A549 (cell line): ENCODE results near the gene ZDHHC17. TPM values are rescaled to one million over a fixed set of nuclear protein-coding genes. Genes with fewer than 3 reads are reported as not detected.

ENCODE experiments used
- ATAC-seq, 2 experiments: fragments of 200-7000 bp in 1 of 2; fragments of >200 bp in 1 of 2; cut with Nextera tagmentation in 1 of 2; cut with Tn5 transposase in 1 of 2; 3 replicates each; pipeline versions ENCODE4 v1.8.0 to v1.9.1; 2018 to 2020; ENCODE audit warnings: mild to moderate bottlenecking in 1 of 2, moderate library complexity in 1 of 2
- CTCF ChIA-PET: fragments of 300-600 bp; sonication (Branson Sonifier 250); formaldehyde crosslinking; extraction: SDS; loops from one replicate; lab custom pipeline; 2021; ENCODE audit warnings: antibody characterized with exemption, inconsistent platforms; lab: Yijun Ruan, JAX
- POLR2A ChIA-PET: fragments of 350-600 bp; formaldehyde crosslinking; extraction: SDS; loops from one replicate; lab custom pipeline; 2021; ENCODE audit warnings: antibody characterized with exemption, inconsistent platforms; lab: Yijun Ruan, JAX
- DNase-seq, 2 experiments: peaks; one replicate each; pipeline versions ENCODE4 v3.0.0 to v3.0.0-alpha.2; 2011 to 2016; ENCODE audit warnings: low read depth in 1 of 2, low spot score in 1 of 2
- FAIRE-seq: peaks from 2 replicates; lab custom pipeline; 2011; peaks lifted over from hg19 to GRCh38; lab: Jason Lieb, UNC
- H3K27ac ChIP-seq, 2 experiments: fragments of >200 bp; sonication (Bioruptor Twin); formaldehyde crosslinking; 3 replicates each; pipeline ENCODE4 v1.5.1; 2016 to 2017
- H3K4me1 ChIP-seq: fragments of >200 bp; sonication (Bioruptor Twin); formaldehyde crosslinking; 3 replicates; pipeline ENCODE4 v1.6.1; 2016
- H3K4me2 ChIP-seq: fragments of >200 bp; sonication (Bioruptor Twin); formaldehyde crosslinking; 3 replicates; pipeline ENCODE4 v1.6.1; 2016
- H3K4me3 ChIP-seq: fragments of >200 bp; sonication (Bioruptor Twin); formaldehyde crosslinking; 3 replicates; pipeline ENCODE4 v1.5.1; 2016
- H3K9me3 ChIP-seq: fragments of >200 bp; sonication (Bioruptor Twin); formaldehyde crosslinking; 3 replicates; pipeline ENCODE4 v1.6.1; 2016
- BHLHE40 ChIP-seq: IDR thresholded peaks from 2 replicates; pipeline ENCODE4 v1.6.1; 2012; ENCODE audit warnings: low read depth, low read length, inconsistent platforms
- CBX2 ChIP-seq: fragments of 200-600 bp; sonication (generic); IDR thresholded peaks from 2 replicates; pipeline ENCODE4 v1.6.1; 2016; ENCODE audit warnings: low read depth, mild to moderate bottlenecking, borderline replicate concordance
- CEBPB ChIP-seq, 2 experiments: fragments of >200 bp in 1 of 2; sonication (Bioruptor Twin) in 1 of 2; formaldehyde crosslinking in 1 of 2; IDR thresholded peaks; 2 replicates each; pipeline ENCODE4 v1.6.1; 2012 to 2016
- EHMT2 ChIP-seq: fragments of 200-600 bp; sonication (generic); IDR thresholded peaks from 2 replicates; pipeline ENCODE4 v1.6.1; 2016; ENCODE audit warnings: antibody characterized with exemption, low read depth, mild to moderate bottlenecking, moderate library complexity
- EP300 ChIP-seq, 2 experiments: fragments of >200 bp; sonication (Bioruptor Twin); formaldehyde crosslinking; IDR thresholded peaks; 2 replicates in 1 of 2; 3 replicates in 1 of 2; pipeline ENCODE4 v1.6.1; 2016 to 2017
- ESRRA ChIP-seq: fragments of 150-350 bp; IDR thresholded peaks from 2 replicates; pipeline ENCODE4 v1.6.1; 2014; ENCODE audit warnings: mild to moderate bottlenecking, low read length, borderline replicate concordance
- FOSB ChIP-seq: fragments of 250-450 bp; sonication (Bioruptor Pico); IDR thresholded peaks from 2 replicates; pipeline ENCODE4 v1.5.0; 2020; ENCODE audit warnings: mild to moderate bottlenecking, moderate library complexity
- FOXS1 ChIP-seq: fragments of 250-450 bp; sonication (Bioruptor Pico); IDR thresholded peaks from 2 replicates; pipeline ENCODE4 v1.5.0; 2020; ENCODE audit warnings: mild to moderate bottlenecking, moderate library complexity
- GATA3 ChIP-seq: IDR thresholded peaks from 2 replicates; pipeline ENCODE4 v1.6.1; 2012; ENCODE audit warnings: borderline replicate concordance
- KDM1A ChIP-seq: fragments of 200-600 bp; sonication (generic); IDR thresholded peaks from 2 replicates; pipeline ENCODE4 v1.6.1; 2016; ENCODE audit warnings: low read depth, mild to moderate bottlenecking
- KDM5A ChIP-seq: fragments of 200-600 bp; sonication (generic); IDR thresholded peaks from 2 replicates; pipeline ENCODE4 v1.6.1; 2016; ENCODE audit warnings: antibody characterized with exemption, mild to moderate bottlenecking
- MAZ ChIP-seq: fragments of 150-350 bp; IDR thresholded peaks from 2 replicates; pipeline ENCODE4 v1.6.1; 2014; ENCODE audit warnings: antibody characterized with exemption, low read depth, low read length, borderline replicate concordance
- NFE2L2 ChIP-seq: fragments of 150-350 bp; conservative IDR thresholded peaks from 2 replicates; pipeline ENCODE4 v1.6.1; 2014; ENCODE audit warnings: low read length
- NPAS2 ChIP-seq: fragments of 250-450 bp; sonication (Bioruptor Pico); IDR thresholded peaks from 2 replicates; pipeline ENCODE4 v1.8.0; 2022; ENCODE audit warnings: mild to moderate bottlenecking, moderate library complexity, borderline replicate concordance
- NR3C1 ChIP-seq: fragments of >200 bp; sonication (Bioruptor Twin); formaldehyde crosslinking; IDR thresholded peaks from 3 replicates; pipeline ENCODE4 v1.6.1; 2017
- POLR2A ChIP-seq: IDR thresholded peaks from 2 replicates; pipeline ENCODE4 v1.6.1; 2012; ENCODE audit warnings: mild to moderate bottlenecking, low read length
- RAD21 ChIP-seq, 2 experiments: fragments of >200 bp in 1 of 2; sonication (Bioruptor Twin) in 1 of 2; formaldehyde crosslinking in 1 of 2; IDR thresholded peaks in 1 of 2; conservative IDR thresholded peaks in 1 of 2; 2 replicates in 1 of 2; 3 replicates in 1 of 2; pipeline ENCODE4 v1.6.1; 2012 to 2018; ENCODE audit warnings: inconsistent platforms in 1 of 2
- RARB ChIP-seq: fragments of 250-450 bp; sonication (Bioruptor Pico); IDR thresholded peaks from 2 replicates; pipeline ENCODE4 v1.8.0; 2021; ENCODE audit warnings: mild to moderate bottlenecking, moderate library complexity
- RCOR1 ChIP-seq: fragments of 150-350 bp; IDR thresholded peaks from 2 replicates; pipeline ENCODE4 v1.6.1; 2014; ENCODE audit warnings: antibody characterized with exemption, low read length, low read depth
- RNF2 ChIP-seq: fragments of 200-600 bp; sonication (generic); IDR thresholded peaks from 2 replicates; pipeline ENCODE4 v1.6.1; 2016; ENCODE audit warnings: low read depth, mild to moderate bottlenecking, antibody characterized with exemption, moderate library complexity, borderline replicate concordance
- TP53 ChIP-seq: fragments of 250-450 bp; sonication (Bioruptor Pico); IDR thresholded peaks from 2 replicates; pipeline ENCODE4 v1.5.0; 2021; ENCODE audit warnings: mild to moderate bottlenecking, moderate library complexity
- ZC3H11A ChIP-seq: fragments of 450-650 bp; IDR thresholded peaks from 2 replicates; pipeline ENCODE4 v1.6.1; 2014; ENCODE audit warnings: antibody characterized with exemption, mild to moderate bottlenecking
- ZNF302 ChIP-seq: fragments of 250-450 bp; sonication (Bioruptor Pico); IDR thresholded peaks from 2 replicates; pipeline ENCODE4 v1.9.0; 2021; ENCODE audit warnings: inconsistent platforms, mild to moderate bottlenecking, moderate library complexity
- WGBS: methylation state at CpG from one replicate; pipeline ENCODE4 v1.1.6; 2017; ENCODE audit errors: missing lambda C conversion rate; 5-methylcytosine and 5-hydroxymethylcytosine counted together
- polyA plus RNA-seq, 4 experiments: library from polyadenylated mRNA; depleted of rRNA in 3 of 4; stranded (reverse); fragments of >200 nt; fragmentation: RNase III in 1 of 4; extraction: RNeasy Plus Mini Kit Qiagen cat#74134 plus additional on column Dnase treatment in 1 of 4; gene quantifications; 2 replicates in 3 of 4; 3 replicates in 1 of 4; pipeline ENCODE4 v1.2.3, GENCODE V29; 2011 to 2017
- TF ChIP-seq, protein P1 (sequence below): fragments of 250-450 bp; sonication (Bioruptor Pico); IDR thresholded peaks from 2 replicates; pipeline ENCODE4 v1.5.0; 2020; ENCODE audit warnings: low read depth, mild to moderate bottlenecking, moderate library complexity
- TF ChIP-seq, protein P2 (sequence below): fragments of >200 bp; sonication (Bioruptor Twin); formaldehyde crosslinking; IDR thresholded peaks from 3 replicates; pipeline ENCODE4 v1.6.1; 2016
- TF ChIP-seq, protein P3 (sequence below): IDR thresholded peaks from 2 replicates; pipeline ENCODE4 v1.6.1; 2012
- TF ChIP-seq, protein P4 (sequence below): fragments of 200-600 bp; sonication (generic); IDR thresholded peaks from 2 replicates; pipeline ENCODE4 v1.6.1; 2016; ENCODE audit warnings: antibody characterized with exemption, mild to moderate bottlenecking, moderate library complexity
- TF ChIP-seq, protein P5 (sequence below): IDR thresholded peaks from 2 replicates; pipeline ENCODE4 v1.6.1; 2012
- TF ChIP-seq, protein P6 (sequence below): fragments of 150-350 bp; IDR thresholded peaks from 2 replicates; pipeline ENCODE4 v1.6.1; 2014; ENCODE audit warnings: low read depth, mild to moderate bottlenecking, low read length

ZDHHC17 gene
- polyA plus RNA-seq, 2 of the 4 experiments (the other 2 are of a cell fraction): 28.1 to 54.8 TPM

DNA sequence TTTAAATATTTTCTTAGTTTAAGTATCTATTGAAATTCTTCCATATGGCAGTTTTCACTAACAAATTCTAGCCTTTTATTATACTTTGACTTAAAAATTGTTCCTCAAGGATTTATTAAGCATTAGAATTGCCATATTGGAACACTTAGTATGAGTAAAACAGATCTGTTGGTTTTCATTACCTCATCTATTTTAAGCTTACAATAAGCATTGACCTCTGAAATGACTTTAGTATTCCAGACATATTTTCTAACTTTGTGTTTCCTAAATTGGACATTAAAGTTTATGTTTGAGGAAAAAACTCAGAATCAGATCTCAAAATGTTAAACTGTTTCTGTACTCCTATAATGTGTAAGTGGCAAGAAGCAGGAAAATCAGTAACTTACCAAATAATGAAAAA lies 66.5 kb downstream of the ZDHHC17 start:
- DNase-seq: no peak
- Histone ChIP-seq H3K4me2 (no peak overlapping the region), H3K4me1 (no peaks in the 10 kb centered on the region), H3K4me3 (no peak overlapping the region), H3K27ac (no peak overlapping the region), H3K9me3 (no peaks in the 10 kb centered on the region)
- TF ChIP-seq, protein P1, sequence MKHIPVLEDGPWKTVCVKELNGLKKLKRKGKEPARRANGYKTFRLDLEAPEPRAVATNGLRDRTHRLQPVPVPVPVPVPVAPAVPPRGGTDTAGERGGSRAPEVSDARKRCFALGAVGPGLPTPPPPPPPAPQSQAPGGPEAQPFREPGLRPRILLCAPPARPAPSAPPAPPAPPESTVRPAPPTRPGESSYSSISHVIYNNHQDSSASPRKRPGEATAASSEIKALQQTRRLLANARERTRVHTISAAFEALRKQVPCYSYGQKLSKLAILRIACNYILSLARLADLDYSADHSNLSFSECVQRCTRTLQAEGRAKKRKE (CRISPR knock-in tag): no peak
- TF ChIP-seq, protein P2, sequence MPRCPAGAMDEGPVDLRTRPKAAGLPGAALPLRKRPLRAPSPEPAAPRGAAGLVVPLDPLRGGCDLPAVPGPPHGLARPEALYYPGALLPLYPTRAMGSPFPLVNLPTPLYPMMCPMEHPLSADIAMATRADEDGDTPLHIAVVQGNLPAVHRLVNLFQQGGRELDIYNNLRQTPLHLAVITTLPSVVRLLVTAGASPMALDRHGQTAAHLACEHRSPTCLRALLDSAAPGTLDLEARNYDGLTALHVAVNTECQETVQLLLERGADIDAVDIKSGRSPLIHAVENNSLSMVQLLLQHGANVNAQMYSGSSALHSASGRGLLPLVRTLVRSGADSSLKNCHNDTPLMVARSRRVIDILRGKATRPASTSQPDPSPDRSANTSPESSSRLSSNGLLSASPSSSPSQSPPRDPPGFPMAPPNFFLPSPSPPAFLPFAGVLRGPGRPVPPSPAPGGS: no peak
- TF ChIP-seq, protein P3, sequence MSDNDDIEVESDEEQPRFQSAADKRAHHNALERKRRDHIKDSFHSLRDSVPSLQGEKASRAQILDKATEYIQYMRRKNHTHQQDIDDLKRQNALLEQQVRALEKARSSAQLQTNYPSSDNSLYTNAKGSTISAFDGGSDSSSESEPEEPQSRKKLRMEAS: no peak
- TF ChIP-seq KDM5A: no peak
- TF ChIP-seq, protein P4, sequence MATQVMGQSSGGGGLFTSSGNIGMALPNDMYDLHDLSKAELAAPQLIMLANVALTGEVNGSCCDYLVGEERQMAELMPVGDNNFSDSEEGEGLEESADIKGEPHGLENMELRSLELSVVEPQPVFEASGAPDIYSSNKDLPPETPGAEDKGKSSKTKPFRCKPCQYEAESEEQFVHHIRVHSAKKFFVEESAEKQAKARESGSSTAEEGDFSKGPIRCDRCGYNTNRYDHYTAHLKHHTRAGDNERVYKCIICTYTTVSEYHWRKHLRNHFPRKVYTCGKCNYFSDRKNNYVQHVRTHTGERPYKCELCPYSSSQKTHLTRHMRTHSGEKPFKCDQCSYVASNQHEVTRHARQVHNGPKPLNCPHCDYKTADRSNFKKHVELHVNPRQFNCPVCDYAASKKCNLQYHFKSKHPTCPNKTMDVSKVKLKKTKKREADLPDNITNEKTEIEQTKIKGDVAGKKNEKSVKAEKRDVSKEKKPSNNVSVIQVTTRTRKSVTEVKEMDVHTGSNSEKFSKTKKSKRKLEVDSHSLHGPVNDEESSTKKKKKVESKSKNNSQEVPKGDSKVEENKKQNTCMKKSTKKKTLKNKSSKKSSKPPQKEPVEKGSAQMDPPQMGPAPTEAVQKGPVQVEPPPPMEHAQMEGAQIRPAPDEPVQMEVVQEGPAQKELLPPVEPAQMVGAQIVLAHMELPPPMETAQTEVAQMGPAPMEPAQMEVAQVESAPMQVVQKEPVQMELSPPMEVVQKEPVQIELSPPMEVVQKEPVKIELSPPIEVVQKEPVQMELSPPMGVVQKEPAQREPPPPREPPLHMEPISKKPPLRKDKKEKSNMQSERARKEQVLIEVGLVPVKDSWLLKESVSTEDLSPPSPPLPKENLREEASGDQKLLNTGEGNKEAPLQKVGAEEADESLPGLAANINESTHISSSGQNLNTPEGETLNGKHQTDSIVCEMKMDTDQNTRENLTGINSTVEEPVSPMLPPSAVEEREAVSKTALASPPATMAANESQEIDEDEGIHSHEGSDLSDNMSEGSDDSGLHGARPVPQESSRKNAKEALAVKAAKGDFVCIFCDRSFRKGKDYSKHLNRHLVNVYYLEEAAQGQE: no peak
- no peak for TF ChIP-seq RARB (CRISPR knock-in tag)
- no peak for TF ChIP-seq ZNF302
- no peak for TF ChIP-seq POLR2A
- no peak for TF ChIP-seq TP53
- no peak for TF ChIP-seq RAD21 (conservative IDR thresholded peaks at IDR 0.05 in 1 of 2, IDR thresholded peaks at IDR 0.05 in 1 of 2)
- no peak for TF ChIP-seq RCOR1
- TF ChIP-seq ZC3H11A: no peak
- no peak for TF ChIP-seq GATA3
- no peak for TF ChIP-seq CEBPB (IDR thresholded peaks at IDR 0.05)
- no peak for TF ChIP-seq EP300 (IDR thresholded peaks at IDR 0.05)
- no peak for TF ChIP-seq BHLHE40
- TF ChIP-seq FOXS1 (CRISPR knock-in tag): no peak
- CTCF ChIA-PET: no interaction called here
- POLR2A ChIA-PET: no interaction called here
- peak; percentile 90 for FAIRE-seq
- ATAC-seq: no peak

DNA sequence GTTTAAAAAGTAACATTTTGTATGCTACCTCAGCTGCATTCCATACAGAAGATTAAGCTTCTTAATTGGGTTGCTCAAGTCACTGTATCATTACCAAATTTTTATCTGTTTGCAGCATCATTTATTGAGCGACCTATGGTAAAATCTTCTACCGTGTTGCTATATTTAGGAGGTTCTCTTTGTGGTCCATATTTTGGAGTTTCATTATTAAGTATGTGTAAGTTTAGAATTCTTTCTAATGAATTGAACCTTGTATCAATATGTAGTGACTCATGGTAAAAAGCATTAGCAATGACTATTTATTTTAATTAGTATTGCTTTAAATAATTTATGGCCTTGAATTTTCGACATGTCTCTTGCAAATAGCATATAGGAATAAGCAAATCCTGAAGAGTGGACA lies 72.7 kb downstream of the ZDHHC17 start:
- WGBS: 56% methylated on average over 3 of the region's 3 CpGs
- FAIRE-seq (no peak), ATAC-seq (no peak), DNase-seq (no peak)
- Histone ChIP-seq H3K4me3 (no peak overlapping the region), H3K4me1 (no peaks in the 10 kb centered on the region), H3K9me3 (no peaks in the 10 kb centered on the region), H3K27ac (no peak overlapping the region), H3K4me2 (no peak overlapping the region)
- TF ChIP-seq FOXS1 (CRISPR knock-in tag) (no peak), FOSB (CRISPR knock-in tag) (no peak), RAD21 (conservative IDR thresholded peaks at IDR 0.05 in 1 of 2, IDR thresholded peaks at IDR 0.05 in 1 of 2) (no peak), RNF2 (no peak), KDM1A (no peak), EP300 (IDR thresholded peaks at IDR 0.05) (no peak), RARB (CRISPR knock-in tag) (no peak), MAZ (no peak), ZNF302 (no peak), NPAS2 (CRISPR knock-in tag) (no peak), TP53 (no peak), ESRRA (no peak), EHMT2 (no peak), CBX2 (no peak), NR3C1 (no peak), NFE2L2 (no peak), ZC3H11A (no peak)
- TF ChIP-seq, protein P3: no peak
- TF ChIP-seq, protein P5, sequence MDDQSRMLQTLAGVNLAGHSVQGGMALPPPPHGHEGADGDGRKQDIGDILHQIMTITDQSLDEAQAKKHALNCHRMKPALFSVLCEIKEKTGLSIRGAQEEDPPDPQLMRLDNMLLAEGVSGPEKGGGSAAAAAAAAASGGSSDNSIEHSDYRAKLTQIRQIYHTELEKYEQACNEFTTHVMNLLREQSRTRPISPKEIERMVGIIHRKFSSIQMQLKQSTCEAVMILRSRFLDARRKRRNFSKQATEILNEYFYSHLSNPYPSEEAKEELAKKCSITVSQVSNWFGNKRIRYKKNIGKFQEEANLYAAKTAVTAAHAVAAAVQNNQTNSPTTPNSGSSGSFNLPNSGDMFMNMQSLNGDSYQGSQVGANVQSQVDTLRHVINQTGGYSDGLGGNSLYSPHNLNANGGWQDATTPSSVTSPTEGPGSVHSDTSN: no peak
- TF ChIP-seq, protein P6, sequence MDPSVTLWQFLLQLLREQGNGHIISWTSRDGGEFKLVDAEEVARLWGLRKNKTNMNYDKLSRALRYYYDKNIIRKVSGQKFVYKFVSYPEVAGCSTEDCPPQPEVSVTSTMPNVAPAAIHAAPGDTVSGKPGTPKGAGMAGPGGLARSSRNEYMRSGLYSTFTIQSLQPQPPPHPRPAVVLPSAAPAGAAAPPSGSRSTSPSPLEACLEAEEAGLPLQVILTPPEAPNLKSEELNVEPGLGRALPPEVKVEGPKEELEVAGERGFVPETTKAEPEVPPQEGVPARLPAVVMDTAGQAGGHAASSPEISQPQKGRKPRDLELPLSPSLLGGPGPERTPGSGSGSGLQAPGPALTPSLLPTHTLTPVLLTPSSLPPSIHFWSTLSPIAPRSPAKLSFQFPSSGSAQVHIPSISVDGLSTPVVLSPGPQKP: no peak
- ChIA-PET POLR2A (no interaction called here), CTCF (interaction anchor here (0.7 kb wide), 1 partner anchor 50 kb away, joined by 3 read pairs; no protein-coding TSS in a partner anchor)
